ENCODE results near the gene ZFP30.
"Not testable (repeated sequence)": the region's sequence is repeated elsewhere in the genome, so short reads cannot be mapped to it uniquely, and the experiment has no call there.

ZFP30 gene

GRCh38 chr19:37655301-37655688 is at the start of gene ZFP30:
Gene ZFP30 (minus strand): TSS chr19:37655465. CDS start chr19:37647822, 7,643 bp downstream.
- DNase-seq = peak; percentile 88

- DNase-seq = no peak
These were observed 43.8 kb upstream of the ZFP30 start for GRCh38 chr19:37699057-37699456.

GRCh38 chr19:37698216-37698615 is 43.0 kb upstream of the ZFP30 start:
- no peak for DNase-seq

- DNase-seq = no peak
These were observed 40.1 kb upstream of the ZFP30 start for GRCh38 chr19:37695144-37695899.

GRCh38 chr19:37692956-37693620 is 37.8 kb upstream of the ZFP30 start:
- DNase-seq = no peak

GRCh38 chr19:37691881-37692504 is 36.7 kb upstream of the ZFP30 start:
- peak; percentile 68 for DNase-seq

- no peak for DNase-seq
These were observed 28.3 kb upstream of the ZFP30 start for GRCh38 chr19:37683520-37683919.

- no peak for DNase-seq
These were observed 14.2 kb upstream of the ZFP30 start for GRCh38 chr19:37669450-37669914.

GRCh38 chr19:37657157-37657556 is 1.9 kb upstream of the ZFP30 start:
- DNase-seq = not testable (repeated sequence)

- DNase-seq = peak; percentile 88
These were observed 565 bp upstream of the ZFP30 start for GRCh38 chr19:37655689-37656371.

GRCh38 chr19:37654629-37655300 is 500 bp downstream of the ZFP30 start:
- peak; percentile 37 for DNase-seq

- DNase-seq = no peak
These were observed 1.1 kb downstream of the ZFP30 start for GRCh38 chr19:37654118-37654517.

- no peak for DNase-seq
These were observed 19.9 kb downstream of the ZFP30 start for GRCh38 chr19:37635076-37636056.

GRCh38 chr19:37594982-37595382 is 60.3 kb downstream of the ZFP30 start:
- DNase-seq = no peak

GRCh38 chr19:37594304-37594981 is 60.8 kb downstream of the ZFP30 start, which contains the start of the genes ZNF540 and ZNF571:
Gene ZNF540 (plus strand): TSS chr19:37594876. CDS start chr19:37598448, 3,572 bp downstream.
Gene ZNF571 (minus strand): TSS chr19:37594792. CDS start chr19:37586676, 8,116 bp downstream.
- DNase-seq = peak; percentile 92

GRCh38 chr19:37593996-37594303 is 61.3 kb downstream of the ZFP30 start:
- DNase-seq = no peak

- no peak for DNase-seq
These were observed 71.9 kb downstream of the ZFP30 start for GRCh38 chr19:37583340-37583739.

- no peak for DNase-seq
These were observed 83.1 kb downstream of the ZFP30 start for GRCh38 chr19:37572203-37572602.

- DNase-seq = no peak
These were observed 89.9 kb downstream of the ZFP30 start for GRCh38 chr19:37565370-37565669.

GRCh38 chr19:37564624-37565369 is 90.5 kb downstream of the ZFP30 start:
- no peak for DNase-seq
